A549 (cell line): ENCODE data around the gene RAB14. TPM values are rescaled to one million over a fixed set of nuclear protein-coding genes. Genes with fewer than 3 reads are reported as not detected.

Experiments
- ATAC-seq, 2 experiments: fragments of 200-7000 bp in 1 of 2; fragments of >200 bp in 1 of 2; cut with Nextera tagmentation in 1 of 2; cut with Tn5 transposase in 1 of 2; 3 replicates each; pipeline versions ENCODE4 v1.8.0 to v1.9.1; 2018 to 2020; ENCODE audit warnings: mild to moderate bottlenecking in 1 of 2, moderate library complexity in 1 of 2
- CTCF ChIA-PET: fragments of 300-600 bp; sonication (Branson Sonifier 250); formaldehyde crosslinking; extraction: SDS; loops from one replicate; lab custom pipeline; 2021; ENCODE audit warnings: antibody characterized with exemption, inconsistent platforms; lab: Yijun Ruan, JAX
- POLR2A ChIA-PET: fragments of 350-600 bp; formaldehyde crosslinking; extraction: SDS; loops from one replicate; lab custom pipeline; 2021; ENCODE audit warnings: antibody characterized with exemption, inconsistent platforms; lab: Yijun Ruan, JAX
- DNase-seq, 2 experiments: peaks; one replicate each; pipeline versions ENCODE4 v3.0.0 to v3.0.0-alpha.2; 2011 to 2016; ENCODE audit warnings: low read depth in 1 of 2, low spot score in 1 of 2
- FAIRE-seq: peaks from 2 replicates; lab custom pipeline; 2011; peaks lifted over from hg19 to GRCh38; lab: Jason Lieb, UNC
- H3K27ac ChIP-seq, 2 experiments: fragments of >200 bp; sonication (Bioruptor Twin); formaldehyde crosslinking; 3 replicates each; pipeline ENCODE4 v1.5.1; 2016 to 2017
- H3K4me1 ChIP-seq: fragments of >200 bp; sonication (Bioruptor Twin); formaldehyde crosslinking; 3 replicates; pipeline ENCODE4 v1.6.1; 2016
- H3K4me2 ChIP-seq: fragments of >200 bp; sonication (Bioruptor Twin); formaldehyde crosslinking; 3 replicates; pipeline ENCODE4 v1.6.1; 2016
- H3K4me3 ChIP-seq: fragments of >200 bp; sonication (Bioruptor Twin); formaldehyde crosslinking; 3 replicates; pipeline ENCODE4 v1.5.1; 2016
- H3K9me3 ChIP-seq: fragments of >200 bp; sonication (Bioruptor Twin); formaldehyde crosslinking; 3 replicates; pipeline ENCODE4 v1.6.1; 2016
- BHLHE40 ChIP-seq: IDR thresholded peaks from 2 replicates; pipeline ENCODE4 v1.6.1; 2012; ENCODE audit warnings: low read depth, low read length, inconsistent platforms
- CEBPB ChIP-seq, 2 experiments: fragments of >200 bp in 1 of 2; sonication (Bioruptor Twin) in 1 of 2; formaldehyde crosslinking in 1 of 2; IDR thresholded peaks; 2 replicates each; pipeline ENCODE4 v1.6.1; 2012 to 2016
- CHD2 ChIP-seq: fragments of 150-350 bp; IDR thresholded peaks from 2 replicates; pipeline ENCODE4 v1.6.1; 2014; ENCODE audit warnings: low read length; ENCODE audit not compliant: partially characterized antibody
- CHD4 ChIP-seq: fragments of 200-600 bp; sonication (generic); IDR thresholded peaks from 2 replicates; pipeline ENCODE4 v1.6.1; 2016; ENCODE audit warnings: antibody characterized with exemption, mild to moderate bottlenecking, borderline replicate concordance
- EHF ChIP-seq: fragments of 250-450 bp; sonication (Bioruptor Pico); IDR thresholded peaks from 2 replicates; pipeline ENCODE4 v1.5.0; 2020; ENCODE audit warnings: mild to moderate bottlenecking
- EHMT2 ChIP-seq: fragments of 200-600 bp; sonication (generic); IDR thresholded peaks from 2 replicates; pipeline ENCODE4 v1.6.1; 2016; ENCODE audit warnings: antibody characterized with exemption, low read depth, mild to moderate bottlenecking, moderate library complexity
- FOSL2 ChIP-seq, 2 experiments: fragments of 450-650 bp in 1 of 2; fragments of >200 bp in 1 of 2; sonication (Bioruptor Twin) in 1 of 2; formaldehyde crosslinking; IDR thresholded peaks; 2 replicates each; pipeline versions ENCODE4 v1.5.0 to v1.6.1; 2016 to 2020; ENCODE audit warnings: mild to moderate bottlenecking in 1 of 2, moderate library complexity in 1 of 2
- GATA3 ChIP-seq: IDR thresholded peaks from 2 replicates; pipeline ENCODE4 v1.6.1; 2012; ENCODE audit warnings: borderline replicate concordance
- HEYL ChIP-seq: fragments of 250-450 bp; sonication (Bioruptor Pico); IDR thresholded peaks from 2 replicates; pipeline ENCODE4 v1.8.0; 2021; ENCODE audit warnings: mild to moderate bottlenecking, moderate library complexity
- HOXB5 ChIP-seq: fragments of 250-450 bp; sonication (Bioruptor Pico); IDR thresholded peaks from 2 replicates; pipeline ENCODE4 v1.5.0; 2020; ENCODE audit warnings: mild to moderate bottlenecking, moderate library complexity
- MYC ChIP-seq: IDR thresholded peaks from 2 replicates; pipeline ENCODE4 v1.6.1; 2012; ENCODE audit warnings: mild to moderate bottlenecking, inconsistent platforms, low read length, improper control_type of control experiment, borderline replicate concordance
- NFE2L2 ChIP-seq: fragments of 150-350 bp; conservative IDR thresholded peaks from 2 replicates; pipeline ENCODE4 v1.6.1; 2014; ENCODE audit warnings: low read length
- NPAS2 ChIP-seq: fragments of 250-450 bp; sonication (Bioruptor Pico); IDR thresholded peaks from 2 replicates; pipeline ENCODE4 v1.8.0; 2022; ENCODE audit warnings: mild to moderate bottlenecking, moderate library complexity, borderline replicate concordance
- NR3C1 ChIP-seq: fragments of >200 bp; sonication (Bioruptor Twin); formaldehyde crosslinking; IDR thresholded peaks from 3 replicates; pipeline ENCODE4 v1.6.1; 2017
- PHF8 ChIP-seq: fragments of 200-600 bp; sonication (generic); IDR thresholded peaks from 2 replicates; pipeline ENCODE4 v1.6.1; 2016; ENCODE audit warnings: low read depth, mild to moderate bottlenecking, antibody characterized with exemption, moderate library complexity, borderline replicate concordance
- POLR2AphosphoS2 ChIP-seq: conservative IDR thresholded peaks from 2 replicates; pipeline ENCODE4 v1.6.1; 2012; ENCODE audit warnings: low read length, improper control_type of control experiment, inconsistent platforms
- RAD21 ChIP-seq, 2 experiments: fragments of >200 bp in 1 of 2; sonication (Bioruptor Twin) in 1 of 2; formaldehyde crosslinking in 1 of 2; IDR thresholded peaks in 1 of 2; conservative IDR thresholded peaks in 1 of 2; 2 replicates in 1 of 2; 3 replicates in 1 of 2; pipeline ENCODE4 v1.6.1; 2012 to 2018; ENCODE audit warnings: inconsistent platforms in 1 of 2
- RARB ChIP-seq: fragments of 250-450 bp; sonication (Bioruptor Pico); IDR thresholded peaks from 2 replicates; pipeline ENCODE4 v1.8.0; 2021; ENCODE audit warnings: mild to moderate bottlenecking, moderate library complexity
- RCOR1 ChIP-seq: fragments of 150-350 bp; IDR thresholded peaks from 2 replicates; pipeline ENCODE4 v1.6.1; 2014; ENCODE audit warnings: antibody characterized with exemption, low read length, low read depth
- RFX5 ChIP-seq: fragments of 450-650 bp; IDR thresholded peaks from 2 replicates; pipeline ENCODE4 v1.7.1; 2014; ENCODE audit warnings: antibody characterized with exemption, mild to moderate bottlenecking, moderate library complexity
- RNF2 ChIP-seq: fragments of 200-600 bp; sonication (generic); IDR thresholded peaks from 2 replicates; pipeline ENCODE4 v1.6.1; 2016; ENCODE audit warnings: low read depth, mild to moderate bottlenecking, antibody characterized with exemption, moderate library complexity, borderline replicate concordance
- SMC3 ChIP-seq: fragments of >200 bp; sonication (Bioruptor Twin); formaldehyde crosslinking; IDR thresholded peaks from 3 replicates; pipeline ENCODE4 v1.6.1; 2018; ENCODE audit warnings: inconsistent platforms
- ZNF302 ChIP-seq: fragments of 250-450 bp; sonication (Bioruptor Pico); IDR thresholded peaks from 2 replicates; pipeline ENCODE4 v1.9.0; 2021; ENCODE audit warnings: inconsistent platforms, mild to moderate bottlenecking, moderate library complexity
- ZSCAN20 ChIP-seq: fragments of 250-450 bp; sonication (Bioruptor Pico); IDR thresholded peaks from 2 replicates; pipeline ENCODE4 v1.8.0; 2022; ENCODE audit warnings: mild to moderate bottlenecking, moderate library complexity
- WGBS: methylation state at CpG from one replicate; pipeline ENCODE4 v1.1.6; 2017; ENCODE audit errors: missing lambda C conversion rate; 5-methylcytosine and 5-hydroxymethylcytosine counted together
- polyA plus RNA-seq, 4 experiments: library from polyadenylated mRNA; depleted of rRNA in 3 of 4; stranded (reverse); fragments of >200 nt; fragmentation: RNase III in 1 of 4; extraction: RNeasy Plus Mini Kit Qiagen cat#74134 plus additional on column Dnase treatment in 1 of 4; gene quantifications; 2 replicates in 3 of 4; 3 replicates in 1 of 4; pipeline ENCODE4 v1.2.3, GENCODE V29; 2011 to 2017
- TF ChIP-seq, protein P1 (sequence below): fragments of >200 bp; sonication (Bioruptor Twin); formaldehyde crosslinking; IDR thresholded peaks from 3 replicates; pipeline ENCODE4 v1.5.1; 2016
- TF ChIP-seq, protein P2 (sequence below): fragments of 450-650 bp; IDR thresholded peaks from 2 replicates; pipeline ENCODE4 v1.6.1; 2014; ENCODE audit warnings: antibody characterized with exemption
- TF ChIP-seq, protein P3 (sequence below): fragments of 150-350 bp; IDR thresholded peaks from 2 replicates; pipeline ENCODE4 v1.6.1; 2014; ENCODE audit warnings: low read depth, mild to moderate bottlenecking, low read length

The RAB14 gene
- polyA plus RNA-seq, 2 of the 4 experiments (the other 2 are of a cell fraction): 38.4 to 54.1 TPM

DNA sequence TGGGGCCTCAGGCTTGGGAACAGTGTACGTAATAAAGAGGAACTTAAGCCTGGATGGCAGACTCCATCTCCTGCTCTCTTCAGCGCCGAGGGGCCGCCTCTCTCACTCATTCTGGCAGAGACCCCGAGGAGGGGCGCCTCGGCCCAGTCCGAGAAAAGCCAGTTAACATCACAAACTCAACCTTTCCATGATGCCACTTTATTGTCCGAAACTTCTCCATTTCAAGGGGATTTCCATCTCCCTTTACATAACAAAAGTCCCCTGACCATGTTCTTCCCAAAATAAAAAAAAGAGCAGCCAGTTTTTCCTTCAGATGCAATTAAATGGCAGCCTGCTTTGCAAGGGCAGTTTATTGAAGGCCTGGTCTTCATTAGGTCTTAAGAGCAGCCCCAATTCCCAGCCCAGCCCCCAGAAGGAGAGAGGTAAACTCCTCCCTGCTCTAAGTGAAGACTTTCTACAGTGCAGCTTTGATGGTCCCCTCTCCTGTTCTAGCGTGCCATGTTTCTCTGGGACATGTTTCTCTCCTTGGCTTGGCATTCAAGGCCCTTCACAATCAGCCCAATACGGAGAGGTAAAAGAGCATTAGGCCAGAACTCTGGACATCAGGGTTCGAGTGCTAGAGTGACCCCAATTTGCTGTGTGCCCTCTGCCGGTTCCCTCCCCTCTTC, 19.5 kb upstream of the RAB14 start:
- Histone ChIP-seq H3K4me2 (no peak overlapping the region), H3K4me1 (0 out of 3 replicates have a peak, but pooled peaks cover 2% of the 10 kb centered on the region), H3K27ac (no peak overlapping the region), H3K4me3 (no peak overlapping the region), H3K9me3 (no peaks in the 10 kb centered on the region)
- TF ChIP-seq, protein P1, sequence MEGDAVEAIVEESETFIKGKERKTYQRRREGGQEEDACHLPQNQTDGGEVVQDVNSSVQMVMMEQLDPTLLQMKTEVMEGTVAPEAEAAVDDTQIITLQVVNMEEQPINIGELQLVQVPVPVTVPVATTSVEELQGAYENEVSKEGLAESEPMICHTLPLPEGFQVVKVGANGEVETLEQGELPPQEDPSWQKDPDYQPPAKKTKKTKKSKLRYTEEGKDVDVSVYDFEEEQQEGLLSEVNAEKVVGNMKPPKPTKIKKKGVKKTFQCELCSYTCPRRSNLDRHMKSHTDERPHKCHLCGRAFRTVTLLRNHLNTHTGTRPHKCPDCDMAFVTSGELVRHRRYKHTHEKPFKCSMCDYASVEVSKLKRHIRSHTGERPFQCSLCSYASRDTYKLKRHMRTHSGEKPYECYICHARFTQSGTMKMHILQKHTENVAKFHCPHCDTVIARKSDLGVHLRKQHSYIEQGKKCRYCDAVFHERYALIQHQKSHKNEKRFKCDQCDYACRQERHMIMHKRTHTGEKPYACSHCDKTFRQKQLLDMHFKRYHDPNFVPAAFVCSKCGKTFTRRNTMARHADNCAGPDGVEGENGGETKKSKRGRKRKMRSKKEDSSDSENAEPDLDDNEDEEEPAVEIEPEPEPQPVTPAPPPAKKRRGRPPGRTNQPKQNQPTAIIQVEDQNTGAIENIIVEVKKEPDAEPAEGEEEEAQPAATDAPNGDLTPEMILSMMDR: no peak
- TF ChIP-seq GATA3 (no peak), ZSCAN20 (CRISPR knock-in tag) (no peak), CHD2 (no peak), CEBPB (IDR thresholded peaks at IDR 0.05) (no peak), EHMT2 (no peak), RCOR1 (no peak), BHLHE40 (no peak), HEYL (CRISPR knock-in tag) (no peak)
- CTCF ChIA-PET: interaction anchor here (0.6 to 9.3 kb wide), 10 partner anchors 7 to 374 kb away, joined by 3 to 74 read pairs (median 4); no protein-coding TSS in a partner anchor
- DNase-seq: no peak
- no peak for ATAC-seq
- WGBS: 72% methylated on average over 13 of the region's 13 CpGs
- POLR2A ChIA-PET: no interaction called here
- FAIRE-seq: no peak

DNA sequence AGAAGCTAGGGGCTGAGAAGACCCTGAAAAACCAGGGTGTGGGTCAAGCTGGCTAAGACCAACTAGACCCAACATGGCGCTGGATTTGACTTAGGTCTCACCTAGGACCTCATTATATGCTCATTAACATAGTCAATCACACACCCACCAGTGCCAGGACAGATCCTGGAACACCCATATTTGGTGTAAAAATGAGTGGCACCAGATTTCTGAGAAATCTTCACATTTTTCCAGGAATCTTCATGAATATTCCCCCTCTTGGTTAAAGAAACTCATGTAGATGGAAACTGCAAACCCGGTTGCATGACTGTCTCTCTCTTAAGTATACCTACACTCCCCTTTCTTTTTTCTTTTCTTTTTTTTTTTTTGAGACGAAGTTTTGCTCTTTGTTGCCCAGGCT, 17.9 kb upstream of the RAB14 start:
- H3K4me2 ChIP-seq: no peak overlapping the region
- no peak overlapping the region for H3K4me3 ChIP-seq
- TF ChIP-seq RCOR1 (no peak), NPAS2 (CRISPR knock-in tag) (no peak), HOXB5 (CRISPR knock-in tag) (no peak), ZNF302 (CRISPR knock-in tag) (no peak), FOSL2 (IDR thresholded peaks at IDR 0.05) (no peak), FOSL2 (CRISPR knock-in tag; IDR thresholded peaks at IDR 0.05) (no peak), GATA3 (no peak), RAD21 (conservative IDR thresholded peaks at IDR 0.05 in 1 of 2, IDR thresholded peaks at IDR 0.05 in 1 of 2) (no peak), RFX5 (no peak), HEYL (CRISPR knock-in tag) (no peak), NFE2L2 (no peak), RNF2 (no peak), PHF8 (no peak)
- TF ChIP-seq, protein P2, sequence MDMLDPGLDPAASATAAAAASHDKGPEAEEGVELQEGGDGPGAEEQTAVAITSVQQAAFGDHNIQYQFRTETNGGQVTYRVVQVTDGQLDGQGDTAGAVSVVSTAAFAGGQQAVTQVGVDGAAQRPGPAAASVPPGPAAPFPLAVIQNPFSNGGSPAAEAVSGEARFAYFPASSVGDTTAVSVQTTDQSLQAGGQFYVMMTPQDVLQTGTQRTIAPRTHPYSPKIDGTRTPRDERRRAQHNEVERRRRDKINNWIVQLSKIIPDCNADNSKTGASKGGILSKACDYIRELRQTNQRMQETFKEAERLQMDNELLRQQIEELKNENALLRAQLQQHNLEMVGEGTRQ: no peak
- CTCF ChIA-PET: interaction anchor here (0.7 to 2.1 kb wide), 2 partner anchors 175 to 220 kb away, joined by 3 to 7 read pairs; no protein-coding TSS in a partner anchor
- no peaks in the 10 kb centered on the region for H3K9me3 ChIP-seq
- WGBS: 72% methylated on average over 3 of the region's 3 CpGs
- H3K4me1 ChIP-seq: no peaks in the 10 kb centered on the region
- POLR2A ChIA-PET: no interaction called here
- no peak for ATAC-seq
- DNase-seq: no peak
- FAIRE-seq: no peak
- no peak overlapping the region for H3K27ac ChIP-seq

DNA sequence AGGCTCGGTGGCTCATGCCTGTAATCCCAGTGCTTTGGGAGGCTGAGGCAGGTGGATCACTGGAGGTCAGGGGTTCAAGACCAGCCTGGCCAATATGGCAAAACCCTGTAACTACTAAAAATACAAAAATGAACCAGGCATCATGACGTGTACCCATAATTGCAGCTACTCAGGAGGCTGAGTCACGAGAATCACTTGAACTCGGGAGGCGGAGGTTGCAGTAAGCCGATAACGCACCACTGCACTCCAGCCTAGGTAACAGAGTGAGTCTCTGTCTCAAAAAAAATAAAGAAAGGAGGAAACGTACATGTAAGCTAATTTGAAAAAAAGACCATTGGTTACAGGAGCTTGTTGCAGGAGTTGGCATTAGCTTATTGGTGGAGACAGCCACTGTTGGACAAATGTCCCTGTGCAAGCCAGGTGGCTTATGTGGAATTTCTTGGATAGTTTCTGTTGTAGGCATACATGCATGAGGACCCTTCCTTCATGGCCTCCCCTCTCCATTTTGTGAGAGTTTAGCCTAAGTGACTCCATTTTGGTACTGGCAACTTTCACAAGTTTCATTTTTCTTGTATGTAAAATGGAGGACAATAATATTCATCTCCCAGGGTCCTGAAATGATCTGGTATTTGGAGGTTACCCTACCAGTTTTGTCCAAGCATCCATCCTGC, 16.8 kb upstream of the RAB14 start:
- H3K4me1 ChIP-seq: no peaks in the 10 kb centered on the region
- ATAC-seq (no peak), DNase-seq (no peak), FAIRE-seq (no peak)
- H3K4me3 ChIP-seq: no peak overlapping the region
- ChIA-PET CTCF (interaction anchor here (1.0 to 2.1 kb wide), 6 partner anchors 8 to 222 kb away, joined by 3 to 8 read pairs (median 8); partner anchors contain the start of gene RAB14), POLR2A (no interaction called here)
- no peak overlapping the region for H3K27ac ChIP-seq
- H3K9me3 ChIP-seq: no peaks in the 10 kb centered on the region
- 86% methylated on average over 8 of the region's 8 CpGs for WGBS
- H3K4me2 ChIP-seq: no peak overlapping the region
- TF ChIP-seq POLR2AphosphoS2 (no peak), NFE2L2 (no peak), EHF (CRISPR knock-in tag) (no peak), RNF2 (no peak), CHD2 (no peak), NR3C1 (no peak), MYC (no peak), RARB (CRISPR knock-in tag) (no peak), CHD4 (no peak), SMC3 (no peak)
- TF ChIP-seq, protein P3, sequence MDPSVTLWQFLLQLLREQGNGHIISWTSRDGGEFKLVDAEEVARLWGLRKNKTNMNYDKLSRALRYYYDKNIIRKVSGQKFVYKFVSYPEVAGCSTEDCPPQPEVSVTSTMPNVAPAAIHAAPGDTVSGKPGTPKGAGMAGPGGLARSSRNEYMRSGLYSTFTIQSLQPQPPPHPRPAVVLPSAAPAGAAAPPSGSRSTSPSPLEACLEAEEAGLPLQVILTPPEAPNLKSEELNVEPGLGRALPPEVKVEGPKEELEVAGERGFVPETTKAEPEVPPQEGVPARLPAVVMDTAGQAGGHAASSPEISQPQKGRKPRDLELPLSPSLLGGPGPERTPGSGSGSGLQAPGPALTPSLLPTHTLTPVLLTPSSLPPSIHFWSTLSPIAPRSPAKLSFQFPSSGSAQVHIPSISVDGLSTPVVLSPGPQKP: no peak
